Testis (tissue), 3 donors: ENCODE measurements around the gene PITPNC1. TPM values are rescaled to one million over a fixed set of nuclear protein-coding genes. Genes with fewer than 3 reads are reported as not detected.
A peak's percentile ranks its signal among the peaks of the same experiment; 100 is the strongest.

Experiments used
- DNase-seq: peaks from one replicate; pipeline ENCODE4 v3.0.0-alpha.2; 2019
- H3K27ac ChIP-seq, 2 donors: fragments of 200-600 bp; sonication (generic); one replicate each; pipeline ENCODE4 v1.5.1; 2019
- H3K27me3 ChIP-seq: fragments of 200-600 bp; sonication (generic); one replicate; pipeline ENCODE4 v1.5.1; 2019
- H3K36me3 ChIP-seq: fragments of 200-600 bp; sonication (generic); one replicate; pipeline ENCODE4 v1.5.1; 2017; ENCODE audit warnings: low read depth; ENCODE audit errors: missing control alignments
- H3K4me1 ChIP-seq: fragments of 200-600 bp; sonication (generic); one replicate; pipeline ENCODE4 v1.5.1; 2019
- H3K4me3 ChIP-seq, 2 donors: fragments of 200-600 bp; sonication (generic); one replicate each; pipeline ENCODE4 v1.5.1; 2017 to 2019
- H3K9me3 ChIP-seq: fragments of 200-600 bp; sonication (generic); one replicate; pipeline ENCODE4 v1.5.1; 2017
- CTCF ChIP-seq, 3 experiments: fragments of 450-650 bp in 2 of 3; fragments of 200-600 bp in 1 of 3; sonication (generic) in 1 of 3; IDR thresholded peaks; one replicate each; pipeline ENCODE4 v1.5.1; 2016 to 2019; ENCODE audit warnings: antibody characterized with exemption in 3 of 3, mild to moderate bottlenecking in 2 of 3, moderate library complexity in 1 of 3
- POLR2A ChIP-seq: fragments of 450-650 bp; IDR thresholded peaks from one replicate; pipeline ENCODE4 v1.6.1; 2017; ENCODE audit warnings: antibody characterized with exemption, mild to moderate bottlenecking, moderate library complexity
- WGBS, 2 donors: methylation state at CpG; one replicate each; pipeline ENCODE4 v1.1.5; 2018; 5-methylcytosine and 5-hydroxymethylcytosine counted together
- intact Hi-C: fragments of 100-400 bp; cut with DNase I; formaldehyde crosslinking; loops from one replicate; pipeline ENCODE4 v1.15.1; 2023; ENCODE audit warnings: low total_unique reads
- polyA plus RNA-seq: library from polyadenylated mRNA; stranded (reverse); fragments of 350-450 nt; fragmentation: Illumina TruSeq; extraction: RNeasy Lipid Tissue Mini Kit (QIAGEN cat#74804); gene quantifications from one replicate; pipeline ENCODE4 v1.2.3, GENCODE V29; 2014; ENCODE audit warnings: low read depth, low replicate concordance; ENCODE audit not compliant: insufficient read depth
- total RNA-seq, 2 donors: library from RNA; depleted of rRNA; stranded (reverse); fragments of >200 nt; gene quantifications; one replicate each; pipeline ENCODE4 v1.2.3, GENCODE V29; 2016

Gene PITPNC1
- total and polyA plus RNA-seq, 3 donors from 2014 or later = 8.3 to 12.8 (median 12.2) TPM

- no peaks in the 10 kb centered on the region for H3K36me3 ChIP-seq
- WGBS, 2 donors = 82 to 94% methylated on average over 8 of the region's 8 CpGs
- no peaks in the 10 kb centered on the region for H3K27me3 ChIP-seq
- no peak overlapping the region for H3K4me3 ChIP-seq
- TF ChIP-seq POLR2A (no peak), CTCF (IDR thresholded peaks at IDR 0.05) (no peak)
- H3K27ac ChIP-seq = no peak overlapping the region
- H3K4me1 ChIP-seq = peaks cover 14% of the 10 kb centered on the region
- H3K9me3 ChIP-seq = no peaks in the 10 kb centered on the region
- no peak for DNase-seq
- intact Hi-C loops = no loop called here
Measured at GRCh38 chr17:67610061-67610460, 233.0 kb downstream of the PITPNC1 start.

- no peak for DNase-seq
- Histone ChIP-seq H3K27ac (no peak overlapping the region), H3K4me3 (no peak overlapping the region), H3K27me3 (no peaks in the 10 kb centered on the region), H3K4me1 (peaks cover 25% of the 10 kb centered on the region), H3K9me3 (no peaks in the 10 kb centered on the region), H3K36me3 (no peaks in the 10 kb centered on the region)
- WGBS, 2 donors = 85 to 87% methylated on average over 7 of the region's 7 CpGs
- intact Hi-C loops = no loop called here
- TF ChIP-seq POLR2A (no peak), CTCF (IDR thresholded peaks at IDR 0.05) (no peak)
Measured at GRCh38 chr17:67613961-67614360, 236.9 kb downstream of the PITPNC1 start.

- TF ChIP-seq POLR2A = no peak
- no peak for TF ChIP-seq CTCF (IDR thresholded peaks at IDR 0.05)
- Histone ChIP-seq H3K27me3 (no peaks in the 10 kb centered on the region), H3K36me3 (no peaks in the 10 kb centered on the region), H3K27ac (peak overlapping the region in 1 of 2 donors; percentile 39), H3K9me3 (no peaks in the 10 kb centered on the region), H3K4me1 (peaks cover 25% of the 10 kb centered on the region), H3K4me3 (no peak overlapping the region)
- 62 to 75% methylated on average over 13 of the region's 13 CpGs for WGBS, 2 donors
- intact Hi-C loops = no loop called here
- no peak for DNase-seq
Measured at GRCh38 chr17:67615011-67615561, 238.0 kb downstream of the PITPNC1 start.

GRCh38 chr17:67615736-67616135 is 238.7 kb downstream of the PITPNC1 start:
- 80 to 87% methylated on average over 7 of the region's 7 CpGs for WGBS, 2 donors
- no peaks in the 10 kb centered on the region for H3K9me3 ChIP-seq
- TF ChIP-seq POLR2A (no peak), CTCF (IDR thresholded peaks at IDR 0.05) (no peak)
- H3K4me1 ChIP-seq = peaks cover 25% of the 10 kb centered on the region
- no peaks in the 10 kb centered on the region for H3K36me3 ChIP-seq
- intact Hi-C loops = no loop called here
- H3K4me3 ChIP-seq = no peak overlapping the region
- H3K27ac ChIP-seq = no peak overlapping the region
- H3K27me3 ChIP-seq = no peaks in the 10 kb centered on the region
- DNase-seq = no peak

- 31 to 39% methylated on average over 4 of the region's 4 CpGs for WGBS, 2 donors
- intact Hi-C loops = no loop called here
- peak; percentile 51 for DNase-seq
- Histone ChIP-seq H3K4me3 (no peak overlapping the region), H3K36me3 (no peaks in the 10 kb centered on the region), H3K27me3 (no peaks in the 10 kb centered on the region), H3K9me3 (no peaks in the 10 kb centered on the region), H3K27ac (no peak overlapping the region), H3K4me1 (peaks cover 25% of the 10 kb centered on the region)
- no peak for TF ChIP-seq POLR2A
- no peak for TF ChIP-seq CTCF (IDR thresholded peaks at IDR 0.05)
Measured at GRCh38 chr17:67617304-67617899, 240.3 kb downstream of the PITPNC1 start.
